ENCODE measurements around the gene LMNA.

LMNA gene

DNA sequence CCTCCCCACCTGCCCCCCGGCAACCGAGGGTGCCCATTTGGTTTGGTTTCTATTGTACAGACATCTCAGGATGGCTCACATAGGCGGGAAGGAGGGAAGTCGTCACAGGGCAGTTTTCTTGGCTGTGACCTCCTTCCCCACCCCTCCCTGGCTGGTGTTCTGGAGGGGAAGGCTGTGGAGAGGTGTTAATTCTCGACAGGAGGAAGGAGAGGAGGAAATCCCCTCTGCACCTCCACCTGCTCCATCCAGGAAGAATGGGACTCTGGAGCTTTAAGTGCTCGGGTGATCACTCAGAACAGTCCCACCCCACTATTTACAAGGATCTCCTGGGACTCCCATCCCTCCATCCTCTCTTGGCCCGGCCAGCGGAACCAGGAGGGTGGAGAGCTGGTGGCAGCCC is 39.9 kb upstream of the LMNA start:
- H3K27me3 ChIP-seq (ENCODE audit: insufficient read depth, poor library complexity, severe bottlenecking) = no peaks in the 10 kb centered on the region
- no peak overlapping the region for H3K4me3 ChIP-seq (replicated peaks; ENCODE audit: insufficient read depth, low read length)
- no peak overlapping the region for H3K27ac ChIP-seq (replicated peaks)
- no peak for TF ChIP-seq SPI1 (IDR thresholded peaks at IDR 0.05; ENCODE audit: borderline replicate concordance, low read depth)
- no peak for TF ChIP-seq POLR2AphosphoS5 (IDR thresholded peaks at IDR 0.05; ENCODE audit: low read depth)
- no peak for TF ChIP-seq GABPA (IDR thresholded peaks at IDR 0.05; ENCODE audit: low read depth)
- TF ChIP-seq REST (IDR thresholded peaks at IDR 0.05; ENCODE audit: insufficient replicate concordance, low read depth) = no peak
- TF ChIP-seq, protein P1, sequence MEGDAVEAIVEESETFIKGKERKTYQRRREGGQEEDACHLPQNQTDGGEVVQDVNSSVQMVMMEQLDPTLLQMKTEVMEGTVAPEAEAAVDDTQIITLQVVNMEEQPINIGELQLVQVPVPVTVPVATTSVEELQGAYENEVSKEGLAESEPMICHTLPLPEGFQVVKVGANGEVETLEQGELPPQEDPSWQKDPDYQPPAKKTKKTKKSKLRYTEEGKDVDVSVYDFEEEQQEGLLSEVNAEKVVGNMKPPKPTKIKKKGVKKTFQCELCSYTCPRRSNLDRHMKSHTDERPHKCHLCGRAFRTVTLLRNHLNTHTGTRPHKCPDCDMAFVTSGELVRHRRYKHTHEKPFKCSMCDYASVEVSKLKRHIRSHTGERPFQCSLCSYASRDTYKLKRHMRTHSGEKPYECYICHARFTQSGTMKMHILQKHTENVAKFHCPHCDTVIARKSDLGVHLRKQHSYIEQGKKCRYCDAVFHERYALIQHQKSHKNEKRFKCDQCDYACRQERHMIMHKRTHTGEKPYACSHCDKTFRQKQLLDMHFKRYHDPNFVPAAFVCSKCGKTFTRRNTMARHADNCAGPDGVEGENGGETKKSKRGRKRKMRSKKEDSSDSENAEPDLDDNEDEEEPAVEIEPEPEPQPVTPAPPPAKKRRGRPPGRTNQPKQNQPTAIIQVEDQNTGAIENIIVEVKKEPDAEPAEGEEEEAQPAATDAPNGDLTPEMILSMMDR (IDR thresholded peaks at IDR 0.05; ENCODE audit: insufficient read depth, low read length) = no peak
- no peak for DNase-seq (ENCODE audit: low read depth in 1 of 2, low spot score in 1 of 2)

DNA sequence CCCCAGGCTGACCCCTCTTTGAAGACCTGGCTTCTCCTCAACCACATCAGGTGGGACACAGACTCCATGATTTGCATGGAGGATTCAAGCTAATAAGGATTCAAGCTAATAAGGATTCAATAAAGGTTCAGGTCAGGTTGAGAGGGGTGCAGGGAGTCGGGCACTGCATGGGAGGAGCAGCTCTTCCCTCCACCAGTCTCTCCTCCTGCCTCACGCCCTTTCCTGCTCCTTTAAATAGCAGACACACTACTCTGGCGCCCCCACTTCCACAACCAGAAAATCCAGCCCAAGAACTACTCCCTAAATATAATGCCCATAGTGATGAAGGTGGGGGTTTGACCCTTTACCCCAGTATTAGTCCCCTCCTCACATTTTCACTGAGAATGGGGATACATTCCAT is 39.3 kb upstream of the LMNA start:
- no peaks in the 10 kb centered on the region for H3K27me3 ChIP-seq (ENCODE audit: insufficient read depth, poor library complexity, severe bottlenecking)
- no peak overlapping the region for H3K27ac ChIP-seq (replicated peaks)
- TF ChIP-seq POLR2AphosphoS5 (IDR thresholded peaks at IDR 0.05; ENCODE audit: low read depth) = no peak
- DNase-seq (ENCODE audit: low read depth in 1 of 2, low spot score in 1 of 2) = no peak
- H3K4me3 ChIP-seq (replicated peaks; ENCODE audit: insufficient read depth, low read length) = no peak overlapping the region

- Histone ChIP-seq H3K27me3 (ENCODE audit: insufficient read depth, poor library complexity, severe bottlenecking) (peaks cover 2% of the 10 kb centered on the region), H3K4me3 (replicated peaks; ENCODE audit: insufficient read depth, low read length) (no peak overlapping the region), H3K27ac (replicated peaks) (no peak overlapping the region)
- TF ChIP-seq SPI1 (IDR thresholded peaks at IDR 0.05; ENCODE audit: borderline replicate concordance, low read depth) (no peak), REST (IDR thresholded peaks at IDR 0.05; ENCODE audit: insufficient replicate concordance, low read depth) (no peak), GABPA (IDR thresholded peaks at IDR 0.05; ENCODE audit: low read depth) (no peak), POLR2AphosphoS5 (IDR thresholded peaks at IDR 0.05; ENCODE audit: low read depth) (no peak)
- TF ChIP-seq, protein P1 (IDR thresholded peaks at IDR 0.05; ENCODE audit: insufficient read depth, low read length) = no peak
- DNase-seq (ENCODE audit: low read depth in 1 of 2, low spot score in 1 of 2) = no peak
Measured at GRCh38 chr1:156075775-156076204, 38.7 kb upstream of the LMNA start.

DNA sequence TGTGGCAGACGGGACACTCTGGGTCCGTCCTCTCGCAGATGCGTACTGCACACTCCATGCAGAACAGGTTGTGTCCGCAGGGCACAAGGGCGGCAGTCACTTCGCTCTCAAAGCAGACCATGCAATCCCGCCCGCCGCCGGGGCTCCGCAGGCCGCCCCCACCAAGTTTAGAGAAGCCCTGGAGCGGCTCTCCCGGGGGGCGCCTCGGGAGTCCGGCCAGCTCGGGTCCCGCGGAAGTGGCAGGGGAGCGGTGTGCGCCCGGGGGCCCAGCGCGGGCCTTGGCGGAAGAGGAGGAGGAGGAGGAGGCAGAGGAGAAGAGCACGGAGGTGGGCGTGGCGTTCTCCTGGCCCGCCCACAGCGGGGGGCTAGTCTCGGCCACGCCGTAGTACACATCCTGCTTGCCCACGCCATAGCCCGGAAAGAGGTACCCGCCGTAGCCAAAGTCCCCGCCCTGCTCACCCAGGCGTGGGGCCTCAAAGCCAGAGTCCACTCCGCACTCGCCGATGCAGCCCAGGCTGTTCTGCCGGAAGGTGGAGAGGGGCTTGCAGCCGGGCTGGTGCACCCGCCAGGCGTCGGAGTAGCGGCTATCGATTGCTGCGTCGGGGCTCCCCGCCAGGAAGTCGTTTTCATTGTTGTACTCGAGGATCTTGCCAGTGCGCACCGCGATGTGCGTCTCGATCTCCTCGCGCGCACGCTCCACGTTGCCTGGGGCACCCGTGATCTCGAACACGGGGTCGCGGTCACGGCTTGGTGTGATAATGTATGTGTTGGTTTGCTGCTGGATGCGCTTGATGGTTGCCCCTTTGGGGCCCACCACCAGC is 37.7 kb upstream of the LMNA start:
- H3K27me3 ChIP-seq (ENCODE audit: insufficient read depth, poor library complexity, severe bottlenecking) = peaks cover 8% of the 10 kb centered on the region
- TF ChIP-seq, protein P1 (IDR thresholded peaks at IDR 0.05; ENCODE audit: insufficient read depth, low read length) = no peak
- TF ChIP-seq REST (IDR thresholded peaks at IDR 0.05; ENCODE audit: insufficient replicate concordance, low read depth) (no peak), POLR2AphosphoS5 (IDR thresholded peaks at IDR 0.05; ENCODE audit: low read depth) (no peak), SPI1 (IDR thresholded peaks at IDR 0.05; ENCODE audit: borderline replicate concordance, low read depth) (no peak), GABPA (IDR thresholded peaks at IDR 0.05; ENCODE audit: low read depth) (no peak)
- DNase-seq (ENCODE audit: low read depth in 1 of 2, low spot score in 1 of 2) = no peak
- H3K27ac ChIP-seq (replicated peaks) = no peak overlapping the region
- H3K4me3 ChIP-seq (replicated peaks; ENCODE audit: insufficient read depth, low read length) = no peak overlapping the region
